ENCODE data around the gene TTLL11.
A peak's percentile ranks its signal among the peaks of the same experiment; 100 is the strongest.

Gene TTLL11

DNA sequence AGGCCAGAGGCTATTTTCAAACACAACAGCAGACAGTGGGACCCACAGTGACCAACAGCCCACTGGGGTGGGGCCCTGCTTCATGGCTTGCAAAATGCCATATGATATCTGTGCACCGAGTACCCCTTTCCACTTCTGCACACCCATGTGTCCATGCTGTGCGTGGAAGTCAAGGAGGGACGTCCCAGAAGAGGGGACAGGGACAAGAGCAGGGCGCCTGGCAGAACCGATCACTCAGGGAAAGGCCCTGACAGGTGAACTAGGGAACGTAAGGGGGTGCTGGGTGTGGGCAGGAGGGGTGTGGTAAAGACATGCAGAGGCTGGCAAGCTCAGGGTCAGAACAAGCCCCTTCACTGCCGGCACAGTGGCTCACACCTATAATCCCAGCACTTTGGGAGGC is 7.6 kb upstream of the TTLL11 start:
- peaks cover 0 to 13% (median 1%) of the 10 kb centered on the region in 5 experiments for H3K9me3 ChIP-seq (ENCODE audit: control extremely low read depth in 1 of 5, control insufficient read depth in 4 of 5, insufficient read depth in 2 of 5, low read depth in 1 of 5, low read length in 4 of 5)
- no peak overlapping the region for H3K27ac ChIP-seq (ENCODE audit: insufficient read depth in 1 of 2, low read depth in 1 of 2, low read length in 2 of 2, poor library complexity in 1 of 2, severe bottlenecking in 2 of 2)
- peaks cover 0 to 2% (median 0%) of the 10 kb centered on the region in 4 experiments for H3K4me1 ChIP-seq (ENCODE audit: control extremely low read depth in 1 of 4, control insufficient read depth in 4 of 4, insufficient read depth in 4 of 4, low read length in 3 of 4)
- POLR2A ChIA-PET, result no interaction called here
- H3K36me3 ChIP-seq (ENCODE audit: control insufficient read depth in 4 of 4, insufficient read depth in 4 of 4, low read length in 3 of 4), result no peaks in the 10 kb centered on the region
- no peak for DNase-seq
- WGBS (ENCODE audit: insufficient coverage), result 95% methylated on average over 7 of the region's 7 CpGs
- CTCF ChIA-PET, result interaction anchor here (0.6 to 2.6 kb wide), 5 partner anchors 19 to 362 kb away, joined by 3 to 25 read pairs (median 8); no protein-coding TSS in a partner anchor
- no peak overlapping the region for H3K4me3 ChIP-seq (ENCODE audit: control insufficient read depth in 1 of 7, extremely low read depth in 1 of 7, insufficient read depth in 4 of 7, low read depth in 2 of 7, low read length in 6 of 7)
- H3K27me3 ChIP-seq (replicated peaks in 2 of 5; ENCODE audit: control insufficient read depth in 4 of 5, insufficient read depth in 5 of 5, low read length in 4 of 5), result peaks cover 0 to 5% (median 0%) of the 10 kb centered on the region in 5 experiments

DNA sequence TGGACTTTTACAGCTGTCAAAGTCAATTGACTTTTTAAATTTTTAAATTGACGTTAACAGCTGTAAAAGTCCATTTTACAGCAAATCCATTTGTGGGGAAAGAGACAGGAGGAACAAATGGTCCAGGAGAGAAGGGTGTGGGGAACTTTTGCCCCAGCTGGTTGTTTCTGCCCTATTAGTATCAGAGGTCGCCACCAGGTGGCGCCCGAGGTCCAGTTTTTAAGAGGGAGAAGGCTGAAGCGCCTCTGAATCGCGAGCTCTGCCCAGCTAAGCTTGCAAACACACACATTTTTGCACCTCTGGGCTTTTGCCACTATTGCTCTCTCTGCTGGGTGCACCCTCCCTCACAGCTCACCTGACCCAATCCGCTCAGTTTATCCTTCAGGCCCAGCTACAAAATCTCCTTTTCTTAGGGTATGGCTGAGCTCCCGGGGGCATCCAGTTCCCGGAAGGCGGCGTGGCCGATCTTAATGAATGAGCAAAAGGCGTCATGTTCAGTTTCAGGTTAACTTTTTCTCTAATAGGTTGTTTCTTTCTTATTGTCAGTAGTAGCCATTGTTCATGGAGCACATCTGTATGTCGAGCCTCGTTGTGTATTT is 6.3 kb upstream of the TTLL11 start:
- POLR2A ChIA-PET, result interaction anchor here (0.6 kb wide), 1 partner anchor 25 kb away, joined by 3 read pairs; no protein-coding TSS in a partner anchor
- H3K27me3 ChIP-seq (replicated peaks in 2 of 5; ENCODE audit: control insufficient read depth in 4 of 5, insufficient read depth in 5 of 5, low read length in 4 of 5), result peaks cover 0 to 5% (median 0%) of the 10 kb centered on the region in 5 experiments
- 47% methylated on average over 16 of the region's 16 CpGs for WGBS (ENCODE audit: insufficient coverage)
- H3K27ac ChIP-seq (ENCODE audit: insufficient read depth in 1 of 2, low read depth in 1 of 2, low read length in 2 of 2, poor library complexity in 1 of 2, severe bottlenecking in 2 of 2), result no peak overlapping the region
- CTCF ChIA-PET, result interaction anchor here (0.7 to 8.7 kb wide), 27 partner anchors 8 to 715 kb away, joined by 3 to 225 read pairs (median 5); no protein-coding TSS in a partner anchor
- H3K4me1 ChIP-seq (ENCODE audit: control extremely low read depth in 1 of 4, control insufficient read depth in 4 of 4, insufficient read depth in 4 of 4, low read length in 3 of 4), result peaks cover 0 to 9% (median 4%) of the 10 kb centered on the region in 4 experiments
- H3K36me3 ChIP-seq (ENCODE audit: control insufficient read depth in 4 of 4, insufficient read depth in 4 of 4, low read length in 3 of 4), result no peaks in the 10 kb centered on the region
- H3K4me3 ChIP-seq (ENCODE audit: control insufficient read depth in 1 of 7, extremely low read depth in 1 of 7, insufficient read depth in 4 of 7, low read depth in 2 of 7, low read length in 6 of 7), result peak overlapping the region in 2 of 7 experiments; percentile 33 to 35
- H3K9me3 ChIP-seq (ENCODE audit: control extremely low read depth in 1 of 5, control insufficient read depth in 4 of 5, insufficient read depth in 2 of 5, low read depth in 1 of 5, low read length in 4 of 5), result peaks cover 0 to 12% (median under 1%) of the 10 kb centered on the region in 5 experiments
- peak; percentile 71 to 87 (median 81) for DNase-seq

DNA sequence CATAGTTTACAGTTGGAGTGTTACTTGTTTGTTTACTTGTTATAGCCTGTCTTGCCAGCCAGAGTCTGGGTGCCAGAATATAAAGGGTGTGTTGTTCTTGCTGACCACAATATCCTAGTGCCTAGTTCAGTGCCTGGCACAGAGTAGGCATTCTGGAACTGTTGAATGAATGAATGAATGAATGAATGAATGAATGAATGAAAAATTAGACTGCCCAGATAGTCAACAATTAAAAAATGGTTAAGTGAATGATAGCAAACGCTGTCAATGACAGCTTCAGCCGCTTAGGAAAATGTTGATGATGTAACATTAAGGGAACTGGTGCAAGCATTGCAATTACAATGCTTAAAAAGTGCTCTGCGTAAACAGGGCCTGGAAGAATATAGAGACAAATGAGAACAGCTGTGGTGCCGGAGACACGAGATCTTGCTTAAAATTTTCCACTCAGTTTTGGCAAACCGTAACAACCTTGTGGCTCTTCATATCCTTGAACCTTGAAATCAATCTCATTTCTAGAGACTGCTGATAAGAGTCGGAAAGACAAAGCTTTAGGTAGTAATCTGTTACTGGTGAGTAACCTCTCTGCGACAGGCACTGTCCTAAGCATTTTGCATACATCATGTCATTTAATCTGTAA is 4.7 kb upstream of the TTLL11 start:
- Histone ChIP-seq H3K36me3 (ENCODE audit: control insufficient read depth in 4 of 4, insufficient read depth in 4 of 4, low read length in 3 of 4) (no peaks in the 10 kb centered on the region), H3K9me3 (ENCODE audit: control extremely low read depth in 1 of 5, control insufficient read depth in 4 of 5, insufficient read depth in 2 of 5, low read depth in 1 of 5, low read length in 4 of 5) (no peaks in the 10 kb centered on the region), H3K4me3 (ENCODE audit: control insufficient read depth in 1 of 7, extremely low read depth in 1 of 7, insufficient read depth in 4 of 7, low read depth in 2 of 7, low read length in 6 of 7) (no peak overlapping the region), H3K27ac (ENCODE audit: insufficient read depth in 1 of 2, low read depth in 1 of 2, low read length in 2 of 2, poor library complexity in 1 of 2, severe bottlenecking in 2 of 2) (no peak overlapping the region), H3K4me1 (ENCODE audit: control extremely low read depth in 1 of 4, control insufficient read depth in 4 of 4, insufficient read depth in 4 of 4, low read length in 3 of 4) (peaks cover 0 to 18% (median 11%) of the 10 kb centered on the region in 4 experiments), H3K27me3 (replicated peaks in 2 of 5; ENCODE audit: control insufficient read depth in 4 of 5, insufficient read depth in 5 of 5, low read length in 4 of 5) (peaks cover 0 to 5% (median 0%) of the 10 kb centered on the region in 5 experiments)
- ChIA-PET CTCF (interaction anchor here (1.0 to 8.7 kb wide), 17 partner anchors 10 to 714 kb away, joined by 3 to 225 read pairs (median 8); no protein-coding TSS in a partner anchor), POLR2A (no interaction called here)
- DNase-seq, result no peak
- 94% methylated on average over 6 of the region's 8 CpGs for WGBS (ENCODE audit: insufficient coverage)

DNA sequence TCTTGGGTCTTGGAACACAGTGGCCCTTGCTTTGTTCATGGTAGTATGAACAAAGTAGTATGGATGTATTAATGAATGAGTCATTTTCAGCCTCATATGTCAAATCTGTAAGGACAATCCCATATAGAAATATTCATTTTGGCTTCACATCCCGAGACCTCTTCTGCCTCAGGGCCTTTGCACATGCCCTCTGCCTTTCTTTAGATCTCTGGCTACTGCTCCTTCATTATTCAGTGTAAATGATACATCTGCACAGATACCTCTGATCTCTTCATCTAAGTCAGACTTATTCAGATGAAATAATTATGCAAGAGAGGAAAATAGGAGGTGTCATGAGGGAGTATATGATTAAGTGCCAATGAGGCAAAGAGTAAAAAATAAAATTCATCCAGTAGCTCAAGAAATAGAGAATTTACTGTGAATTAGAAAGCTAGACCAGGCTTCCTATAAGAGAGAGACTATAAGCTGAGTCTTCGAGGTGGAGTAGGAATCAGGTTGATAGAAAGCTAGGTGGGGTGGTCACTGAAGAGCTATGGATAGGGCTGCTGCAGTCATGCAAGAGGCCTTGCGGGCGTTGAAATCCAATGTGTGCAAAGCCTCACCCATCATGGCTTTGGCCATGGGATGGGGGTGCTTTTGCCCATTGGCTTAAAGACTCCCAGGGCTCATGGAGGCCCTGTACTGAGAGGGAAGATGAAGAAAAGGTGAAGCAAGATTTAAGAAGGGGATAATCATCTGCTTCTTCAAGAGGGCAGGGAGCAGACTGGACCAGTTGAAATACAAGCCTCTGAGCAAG is 3.7 kb upstream of the TTLL11 start:
- ChIA-PET CTCF (interaction anchor here (0.9 to 8.7 kb wide), 12 partner anchors 11 to 716 kb away, joined by 3 to 225 read pairs (median 6); no protein-coding TSS in a partner anchor), POLR2A (interaction anchor here (0.5 kb wide), 1 partner anchor 299 kb away, joined by 3 read pairs; no protein-coding TSS in a partner anchor)
- no peaks in the 10 kb centered on the region for H3K9me3 ChIP-seq (ENCODE audit: control extremely low read depth in 1 of 5, control insufficient read depth in 4 of 5, insufficient read depth in 2 of 5, low read depth in 1 of 5, low read length in 4 of 5)
- WGBS (ENCODE audit: insufficient coverage), result 83% methylated on average over 3 of the region's 4 CpGs
- peaks cover 0 to 5% (median 0%) of the 10 kb centered on the region in 5 experiments for H3K27me3 ChIP-seq (replicated peaks in 2 of 5; ENCODE audit: control insufficient read depth in 4 of 5, insufficient read depth in 5 of 5, low read length in 4 of 5)
- peaks cover under 1 to 28% (median 20%) of the 10 kb centered on the region in 4 experiments for H3K4me1 ChIP-seq (ENCODE audit: control extremely low read depth in 1 of 4, control insufficient read depth in 4 of 4, insufficient read depth in 4 of 4, low read length in 3 of 4)
- no peaks in the 10 kb centered on the region for H3K36me3 ChIP-seq (ENCODE audit: control insufficient read depth in 4 of 4, insufficient read depth in 4 of 4, low read length in 3 of 4)
- DNase-seq, result no peak
- H3K4me3 ChIP-seq (ENCODE audit: control insufficient read depth in 1 of 7, extremely low read depth in 1 of 7, insufficient read depth in 4 of 7, low read depth in 2 of 7, low read length in 6 of 7), result no peak overlapping the region
- H3K27ac ChIP-seq (ENCODE audit: insufficient read depth in 1 of 2, low read depth in 1 of 2, low read length in 2 of 2, poor library complexity in 1 of 2, severe bottlenecking in 2 of 2), result no peak overlapping the region

DNA sequence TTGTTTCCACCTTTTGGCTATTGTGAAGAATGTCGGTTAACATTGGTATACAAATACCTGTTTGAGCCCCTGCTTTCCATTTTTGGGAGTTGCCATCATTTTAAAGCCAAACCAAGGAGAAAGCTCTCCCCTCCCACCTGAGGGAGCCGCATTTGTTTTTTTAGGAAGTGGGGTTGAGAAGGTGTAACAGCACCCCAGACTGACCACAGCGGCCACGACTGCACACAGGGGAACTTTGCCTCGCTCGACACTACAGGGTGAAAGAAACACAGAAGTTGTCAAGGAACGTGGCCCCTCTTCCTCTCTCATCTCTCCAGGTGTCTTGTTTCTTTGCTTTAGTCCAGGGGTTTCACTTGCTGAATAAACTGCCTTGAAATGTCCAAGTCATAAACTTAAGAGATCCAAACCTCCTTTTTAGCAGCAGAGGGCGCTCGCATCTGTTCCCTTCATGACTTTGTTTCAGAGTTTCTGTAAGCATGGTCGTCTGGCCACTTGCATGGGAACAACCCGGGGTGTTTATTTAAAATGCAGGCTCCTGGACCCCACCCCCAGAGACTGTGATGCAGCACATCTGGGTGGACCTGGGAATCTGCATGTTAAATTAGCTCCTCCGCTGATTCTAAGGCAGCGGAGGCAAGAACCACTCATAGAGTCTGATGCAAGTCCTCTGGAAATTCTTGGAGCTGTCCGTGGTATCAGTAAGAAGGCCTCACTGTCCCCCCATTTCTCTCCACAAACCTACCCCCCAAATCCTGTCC is 2.1 kb upstream of the TTLL11 start:
- DNase-seq, result peak; percentile 72 to 83 (median 82)
- POLR2A ChIA-PET, result no interaction called here
- H3K27ac ChIP-seq (ENCODE audit: insufficient read depth in 1 of 2, low read depth in 1 of 2, low read length in 2 of 2, poor library complexity in 1 of 2, severe bottlenecking in 2 of 2), result no peak overlapping the region
- H3K9me3 ChIP-seq (ENCODE audit: control extremely low read depth in 1 of 5, control insufficient read depth in 4 of 5, insufficient read depth in 2 of 5, low read depth in 1 of 5, low read length in 4 of 5), result no peaks in the 10 kb centered on the region
- CTCF ChIA-PET, result interaction anchor here (0.7 to 8.7 kb wide), 7 partner anchors 26 to 727 kb away, joined by 3 to 225 read pairs (median 4); partner anchors contain the start of genes MRRF and RBM18
- H3K27me3 ChIP-seq (replicated peaks in 2 of 5; ENCODE audit: control insufficient read depth in 4 of 5, insufficient read depth in 5 of 5, low read length in 4 of 5), result peaks cover 0 to 5% (median 0%) of the 10 kb centered on the region in 5 experiments
- WGBS (ENCODE audit: insufficient coverage), result 13% methylated on average over 11 of the region's 14 CpGs
- no peaks in the 10 kb centered on the region for H3K36me3 ChIP-seq (ENCODE audit: control insufficient read depth in 4 of 4, insufficient read depth in 4 of 4, low read length in 3 of 4)
- peaks cover 3 to 33% (median 22%) of the 10 kb centered on the region in 4 experiments for H3K4me1 ChIP-seq (ENCODE audit: control extremely low read depth in 1 of 4, control insufficient read depth in 4 of 4, insufficient read depth in 4 of 4, low read length in 3 of 4)
- peak overlapping the region in 1 of 7 experiments; percentile 64 for H3K4me3 ChIP-seq (ENCODE audit: control insufficient read depth in 1 of 7, extremely low read depth in 1 of 7, insufficient read depth in 4 of 7, low read depth in 2 of 7, low read length in 6 of 7)

Data from common myeloid progenitor, CD34-positive (primary cell).